Keratinocyte (primary cell): ENCODE measurements around the gene RASL11A. TPM values are rescaled to one million over a fixed set of nuclear protein-coding genes. Genes with fewer than 3 reads are reported as not detected.

Source experiments
- DNase-seq: peaks from one replicate; pipeline ENCODE4 v3.0.0-alpha.2; 2011; ENCODE audit warnings: low read depth, missing footprints, low spot score
- FAIRE-seq: peaks from 2 replicates; lab custom pipeline; 2011; peaks lifted over from hg19 to GRCh38; lab: Jason Lieb, UNC
- H2AFZ ChIP-seq: 2 replicates; pipeline ENCODE4 v1.6.0; 2012; ENCODE audit warnings: low read length, control low read depth, inconsistent platforms; ENCODE audit not compliant: control insufficient read depth
- H3K27ac ChIP-seq: 2 replicates; pipeline ENCODE4 v1.5.1; 2011; ENCODE audit warnings: low read length; ENCODE audit not compliant: control insufficient read depth, insufficient read depth
- H3K27me3 ChIP-seq: 3 replicates; pipeline ENCODE4 v1.6.0; 2011; ENCODE audit warnings: low read length; ENCODE audit not compliant: control insufficient read depth, insufficient read depth; ENCODE audit errors: extremely low read depth
- H3K36me3 ChIP-seq, 2 experiments: 2 replicates in 1 of 2; 3 replicates in 1 of 2; pipeline ENCODE4 v1.5.1; 2011; ENCODE audit warnings: low read length in 2 of 2, mild to moderate bottlenecking in 1 of 2; ENCODE audit not compliant: control insufficient read depth in 2 of 2, insufficient read depth in 2 of 2; ENCODE audit errors: extremely low read depth in 1 of 2
- H3K4me1 ChIP-seq: 3 replicates; pipeline ENCODE4 v1.5.1; 2011; ENCODE audit warnings: low read length; ENCODE audit not compliant: control insufficient read depth, insufficient read depth; ENCODE audit errors: extremely low read depth
- H3K4me2 ChIP-seq: 3 replicates; pipeline ENCODE4 v1.6.0; 2011; ENCODE audit warnings: low read depth, low read length; ENCODE audit not compliant: control insufficient read depth, insufficient read depth; ENCODE audit errors: extremely low read depth
- H3K4me3 ChIP-seq, 3 experiments: fragments of 200-600 bp in 1 of 3; sonication (generic) in 1 of 3; 2 replicates in 2 of 3; 3 replicates in 1 of 3; pipeline ENCODE4 v1.5.1; 2011 to 2016; ENCODE audit warnings: low read length in 3 of 3, mild to moderate bottlenecking in 3 of 3, control low read depth in 2 of 3, inconsistent platforms in 1 of 3, low read depth in 1 of 3, mixed read lengths in 1 of 3, mixed run types in 1 of 3, moderate library complexity in 1 of 3; ENCODE audit not compliant: control insufficient read depth in 2 of 3, insufficient read depth in 2 of 3; ENCODE audit errors: extremely low read depth in 1 of 3
- H3K79me2 ChIP-seq: 2 replicates; pipeline ENCODE4 v1.6.0; 2012; ENCODE audit warnings: low read length; ENCODE audit not compliant: control insufficient read depth, insufficient read depth
- H3K9ac ChIP-seq: 3 replicates; pipeline ENCODE4 v1.6.0; 2011; ENCODE audit warnings: low read length; ENCODE audit not compliant: control insufficient read depth, insufficient read depth; ENCODE audit errors: extremely low read depth
- H3K9me1 ChIP-seq: 3 replicates; pipeline ENCODE4 v1.6.0; 2011; ENCODE audit warnings: low read length; ENCODE audit not compliant: control insufficient read depth, insufficient read depth; ENCODE audit errors: extremely low read depth
- H3K9me3 ChIP-seq: 2 replicates; pipeline ENCODE4 v1.5.1; 2012; ENCODE audit warnings: low read depth, low read length; ENCODE audit not compliant: control insufficient read depth
- H4K20me1 ChIP-seq: 3 replicates; pipeline ENCODE4 v1.6.0; 2011; ENCODE audit warnings: low read length; ENCODE audit not compliant: control insufficient read depth, insufficient read depth; ENCODE audit errors: extremely low read depth
- EZH2 ChIP-seq: IDR thresholded peaks from one replicate; pipeline ENCODE4 v1.6.1; 2012; ENCODE audit warnings: inconsistent platforms, mild to moderate bottlenecking, low read length, moderate library complexity
- dilution Hi-C: fragments of 300-500 bp; cut with MboI; formaldehyde crosslinking; loops from one replicate; pipeline ENCODE4 v1.7.0; 2020; ENCODE audit warnings: low sequenced_read_pairs; ENCODE audit not compliant: extremely low pct_ligation_motif_present
- polyA plus RNA-seq, 5 experiments: library from polyadenylated mRNA; depleted of rRNA in 3 of 5; stranded (reverse) in 3 of 5; stranded (forward) in 1 of 5; unstranded in 1 of 5; fragments of >200 nt; gene quantifications; 1 replicate in 1 of 5; 2 replicates in 3 of 5; 3 replicates in 1 of 5; pipeline versions ENCODE4 v1.2.1 to v1.2.3, GENCODE V29; 2011 to 2012; ENCODE audit warnings: missing spikeins in 2 of 5, low read depth in 1 of 5, low replicate concordance in 1 of 5
- TF ChIP-seq, protein P1 (sequence below), 3 experiments: IDR thresholded peaks in 1 of 3; conservative IDR thresholded peaks in 1 of 3; optimal IDR thresholded peaks in 1 of 3; 2 replicates in 2 of 3; 3 replicates in 1 of 3; pipeline versions ENCODE3 to v1.5.1; 2011; ENCODE audit warnings: low read length in 3 of 3, mild to moderate bottlenecking in 3 of 3, moderate library complexity in 2 of 3, control low read depth in 1 of 3, inconsistent platforms in 1 of 3; ENCODE audit not compliant: insufficient read depth in 2 of 3; ENCODE audit errors: extremely low read depth in 1 of 3

The RASL11A gene
- polyA plus RNA-seq, 1 donor (not counting 4 experiments of a cell fraction or from before 2014, with no cell fraction given), result 1.5 TPM

DNA sequence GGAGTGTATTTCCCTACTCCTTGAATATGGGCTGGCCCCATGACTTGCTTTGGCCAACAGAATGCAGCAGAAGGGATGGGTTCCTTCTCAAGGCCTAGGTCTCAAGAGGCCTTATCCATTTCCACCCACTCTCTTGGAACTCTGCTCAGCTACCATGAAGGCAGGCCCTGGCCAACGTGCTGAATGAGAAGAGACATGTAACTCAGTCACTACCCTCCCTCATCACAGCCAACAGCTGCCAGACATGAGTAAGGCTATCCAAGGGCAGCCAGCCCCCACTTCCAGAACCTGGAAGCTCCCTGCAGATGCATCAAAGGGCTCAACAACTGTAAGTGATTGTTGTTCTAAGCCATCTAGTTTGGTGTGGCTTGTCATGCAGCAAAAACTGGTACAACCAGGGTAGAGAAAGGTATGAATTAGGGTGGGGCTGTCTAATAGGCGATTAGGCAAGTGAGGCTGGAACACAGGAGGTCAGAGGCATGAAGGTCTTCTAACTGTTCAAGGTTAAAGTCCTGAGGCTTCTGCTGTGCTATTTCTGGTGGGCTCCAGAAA is 1.4 kb upstream of the RASL11A start:
- TF ChIP-seq, protein P1, sequence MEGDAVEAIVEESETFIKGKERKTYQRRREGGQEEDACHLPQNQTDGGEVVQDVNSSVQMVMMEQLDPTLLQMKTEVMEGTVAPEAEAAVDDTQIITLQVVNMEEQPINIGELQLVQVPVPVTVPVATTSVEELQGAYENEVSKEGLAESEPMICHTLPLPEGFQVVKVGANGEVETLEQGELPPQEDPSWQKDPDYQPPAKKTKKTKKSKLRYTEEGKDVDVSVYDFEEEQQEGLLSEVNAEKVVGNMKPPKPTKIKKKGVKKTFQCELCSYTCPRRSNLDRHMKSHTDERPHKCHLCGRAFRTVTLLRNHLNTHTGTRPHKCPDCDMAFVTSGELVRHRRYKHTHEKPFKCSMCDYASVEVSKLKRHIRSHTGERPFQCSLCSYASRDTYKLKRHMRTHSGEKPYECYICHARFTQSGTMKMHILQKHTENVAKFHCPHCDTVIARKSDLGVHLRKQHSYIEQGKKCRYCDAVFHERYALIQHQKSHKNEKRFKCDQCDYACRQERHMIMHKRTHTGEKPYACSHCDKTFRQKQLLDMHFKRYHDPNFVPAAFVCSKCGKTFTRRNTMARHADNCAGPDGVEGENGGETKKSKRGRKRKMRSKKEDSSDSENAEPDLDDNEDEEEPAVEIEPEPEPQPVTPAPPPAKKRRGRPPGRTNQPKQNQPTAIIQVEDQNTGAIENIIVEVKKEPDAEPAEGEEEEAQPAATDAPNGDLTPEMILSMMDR (optimal IDR thresholded peaks at IDR 0.05 in 1 of 3, IDR thresholded peaks at IDR 0.05 in 1 of 3, conservative IDR thresholded peaks at IDR 0.05 in 1 of 3; ENCODE audit: extremely low read depth in 1 of 3, insufficient read depth in 2 of 3, low read length in 3 of 3), result no peak
- no peak for TF ChIP-seq EZH2
- Histone ChIP-seq H3K36me3 (no peaks in the 10 kb centered on the region), H3K27ac (no peak overlapping the region), H3K27me3 (peaks cover 5% of the 10 kb centered on the region), H3K9ac (no peak overlapping the region), H3K4me1 (peaks cover 4% of the 10 kb centered on the region), H3K4me3 (no peak overlapping the region), H3K79me2 (no peaks in the 10 kb centered on the region), H3K4me2 (no peak overlapping the region), H2AFZ (no peak overlapping the region), H3K9me1 (no peaks in the 10 kb centered on the region), H3K9me3 (no peaks in the 10 kb centered on the region), H4K20me1 (no peaks in the 10 kb centered on the region)
- no peak for DNase-seq
- FAIRE-seq, result no peak
- dilution Hi-C loops, result no loop called here

DNA sequence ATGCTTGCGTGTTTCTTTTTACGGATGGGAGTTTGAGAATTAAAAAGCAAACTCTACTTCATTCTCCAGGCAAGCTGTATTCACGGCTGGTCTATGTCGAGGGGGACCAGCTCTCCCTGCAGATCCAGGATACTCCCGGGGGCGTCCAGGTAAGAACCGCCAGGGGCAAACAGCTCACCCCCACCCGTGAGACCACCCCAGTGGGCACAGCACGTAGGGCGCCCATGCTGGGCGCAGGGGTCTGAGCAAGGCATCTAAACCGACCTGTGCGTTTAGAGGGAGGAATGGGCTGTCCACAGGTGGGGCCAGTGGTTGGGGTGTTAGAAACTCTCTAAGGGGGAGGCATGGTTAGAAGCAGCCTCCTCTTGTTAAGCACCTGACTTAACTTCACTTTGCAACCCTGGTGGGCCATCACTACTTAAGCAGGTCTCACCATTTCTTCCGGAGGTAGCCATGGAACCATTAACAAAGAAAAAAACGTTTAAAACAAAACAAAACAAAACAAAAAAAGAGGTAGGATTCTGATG is 1.0 kb downstream of the RASL11A start:
- Histone ChIP-seq H3K9ac (no peak overlapping the region), H3K9me3 (no peaks in the 10 kb centered on the region), H3K27me3 (peaks cover 5% of the 10 kb centered on the region), H3K4me3 (peak overlapping the region; percentile 75 to 83 (median 76)), H2AFZ (no peak overlapping the region), H3K4me1 (peaks cover 4% of the 10 kb centered on the region), H3K79me2 (no peaks in the 10 kb centered on the region), H3K36me3 (no peaks in the 10 kb centered on the region), H3K27ac (no peak overlapping the region), H3K4me2 (peak overlapping the region; percentile 99), H3K9me1 (no peaks in the 10 kb centered on the region), H4K20me1 (no peaks in the 10 kb centered on the region)
- no peak for FAIRE-seq
- no peak for DNase-seq
- TF ChIP-seq EZH2, result no peak
- TF ChIP-seq, protein P1 (optimal IDR thresholded peaks at IDR 0.05 in 1 of 3, IDR thresholded peaks at IDR 0.05 in 1 of 3, conservative IDR thresholded peaks at IDR 0.05 in 1 of 3; ENCODE audit: extremely low read depth in 1 of 3, insufficient read depth in 2 of 3, low read length in 3 of 3), result no peak
- dilution Hi-C loops, result no loop called here
